GM20000 (cell line): ENCODE results near the gene RNF114.
"Not testable (repeated sequence)": the region's sequence is repeated elsewhere in the genome, so short reads cannot be mapped to it uniquely, and the experiment has no call there.

Experiments used
- DNase-seq: peaks from one replicate; pipeline ENCODE4 v3.0.0; 2012; ENCODE audit warnings: low spot score
- CTCF ChIP-seq: IDR thresholded peaks from 2 replicates; pipeline ENCODE4 v1.5.1; 2012; ENCODE audit warnings: mild to moderate bottlenecking, control low read depth; ENCODE audit errors: extremely low read depth, missing control alignments

RNF114 gene

GRCh38 chr20:49894073-49894470 lies 42.1 kb upstream of the RNF114 start:
- DNase-seq, result peak; percentile 61
- no peak for TF ChIP-seq CTCF

GRCh38 chr20:49895474-49896093 lies 40.6 kb upstream of the RNF114 start:
- not testable (repeated sequence) for DNase-seq

GRCh38 chr20:49896204-49896603 lies 40.0 kb upstream of the RNF114 start:
- DNase-seq, result no peak
- TF ChIP-seq CTCF, result no peak

- DNase-seq, result no peak
- TF ChIP-seq CTCF, result no peak
Measured at GRCh38 chr20:49899541-49900383, 36.4 kb upstream of the RNF114 start.

GRCh38 chr20:49901588-49901987 lies 34.6 kb upstream of the RNF114 start:
- DNase-seq, result no peak
- TF ChIP-seq CTCF, result no peak

- TF ChIP-seq CTCF, result no peak
- DNase-seq, result no peak
Measured at GRCh38 chr20:49904440-49905214, 31.6 kb upstream of the RNF114 start.

- no peak for TF ChIP-seq CTCF
- no peak for DNase-seq
Measured at GRCh38 chr20:49905415-49906091, 30.6 kb upstream of the RNF114 start.
